Suprapubic skin (tissue), 3 donors: Measurements from ENCODE around the gene HSD11B1L.

Experiments used
- POLR2A ChIP-seq, 2 donors: fragments of 450-650 bp; IDR thresholded peaks; one replicate each; pipeline ENCODE4 v1.6.1; 2017; ENCODE audit warnings: antibody characterized with exemption in 2 of 2, mild to moderate bottlenecking in 2 of 2, moderate library complexity in 2 of 2
- TF ChIP-seq, protein P1 (sequence below), 2 donors: fragments of 200-600 bp in 1 of 2; fragments of 450-650 bp in 1 of 2; sonication (generic) in 1 of 2; IDR thresholded peaks; one replicate each; pipeline ENCODE4 v1.5.1; 2016 to 2019; ENCODE audit warnings: antibody characterized with exemption in 2 of 2, mild to moderate bottlenecking in 1 of 2, moderate library complexity in 1 of 2

DNA sequence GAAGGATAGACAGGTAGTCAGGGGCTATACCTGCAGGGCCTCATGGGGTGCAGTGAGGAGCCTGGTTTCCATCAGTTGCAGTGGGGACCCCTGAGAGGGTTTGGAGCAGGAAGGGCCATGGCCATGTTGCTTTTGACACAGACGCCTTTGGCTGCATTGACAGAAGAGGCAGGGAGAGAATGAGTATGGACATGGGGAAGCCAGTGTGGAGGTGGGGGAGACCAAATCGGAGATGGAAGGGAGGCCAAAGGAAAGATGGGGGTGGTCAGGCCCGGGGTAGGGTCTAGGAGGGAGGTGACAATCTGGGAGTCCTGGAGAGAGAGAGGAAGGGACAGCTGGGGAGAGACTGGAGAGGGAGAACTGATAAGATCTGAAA lies 1.3 kb downstream of the HSD11B1L start:
- TF ChIP-seq, protein P1, sequence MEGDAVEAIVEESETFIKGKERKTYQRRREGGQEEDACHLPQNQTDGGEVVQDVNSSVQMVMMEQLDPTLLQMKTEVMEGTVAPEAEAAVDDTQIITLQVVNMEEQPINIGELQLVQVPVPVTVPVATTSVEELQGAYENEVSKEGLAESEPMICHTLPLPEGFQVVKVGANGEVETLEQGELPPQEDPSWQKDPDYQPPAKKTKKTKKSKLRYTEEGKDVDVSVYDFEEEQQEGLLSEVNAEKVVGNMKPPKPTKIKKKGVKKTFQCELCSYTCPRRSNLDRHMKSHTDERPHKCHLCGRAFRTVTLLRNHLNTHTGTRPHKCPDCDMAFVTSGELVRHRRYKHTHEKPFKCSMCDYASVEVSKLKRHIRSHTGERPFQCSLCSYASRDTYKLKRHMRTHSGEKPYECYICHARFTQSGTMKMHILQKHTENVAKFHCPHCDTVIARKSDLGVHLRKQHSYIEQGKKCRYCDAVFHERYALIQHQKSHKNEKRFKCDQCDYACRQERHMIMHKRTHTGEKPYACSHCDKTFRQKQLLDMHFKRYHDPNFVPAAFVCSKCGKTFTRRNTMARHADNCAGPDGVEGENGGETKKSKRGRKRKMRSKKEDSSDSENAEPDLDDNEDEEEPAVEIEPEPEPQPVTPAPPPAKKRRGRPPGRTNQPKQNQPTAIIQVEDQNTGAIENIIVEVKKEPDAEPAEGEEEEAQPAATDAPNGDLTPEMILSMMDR (IDR thresholded peaks at IDR 0.05) = no peak
- TF ChIP-seq POLR2A (IDR thresholded peaks at IDR 0.05) = no peak
